GM21737 (cell line): ENCODE data around the gene CHRNA1.

Experiments
- ATAC-seq: cut with Tn5 transposase; IDR thresholded peaks from one replicate; pipeline ENCODE4 v1.9.1; 2021; ENCODE audit warnings: mild to moderate bottlenecking, moderate library complexity; ENCODE audit not compliant: unreplicated experiment

Gene CHRNA1

GRCh38 chr2:174764280-174765255 is at the start of gene CHRNA1:
TSS of gene CHRNA1 (minus strand) at chr2:174764472. CDS start at chr2:174764394, 78 bp downstream.
- no peak for ATAC-seq

- no peak for ATAC-seq
These were observed 47.8 kb upstream of the CHRNA1 start for GRCh38 chr2:174812037-174812436.

- ATAC-seq: no peak
These were observed 43.7 kb upstream of the CHRNA1 start for GRCh38 chr2:174807931-174808330.

GRCh38 chr2:174805803-174806202 is 41.5 kb upstream of the CHRNA1 start:
- ATAC-seq: no peak

GRCh38 chr2:174802459-174802858 is 38.2 kb upstream of the CHRNA1 start:
- ATAC-seq: no peak

GRCh38 chr2:174800436-174801205 is 36.3 kb upstream of the CHRNA1 start:
- no peak for ATAC-seq

- no peak for ATAC-seq
These were observed 34.5 kb upstream of the CHRNA1 start for GRCh38 chr2:174798801-174799200.

- ATAC-seq: no peak
These were observed 33.6 kb upstream of the CHRNA1 start for GRCh38 chr2:174797781-174798276.

GRCh38 chr2:174796319-174796771 is 32.1 kb upstream of the CHRNA1 start:
- ATAC-seq: no peak

GRCh38 chr2:174794851-174795374 is 30.6 kb upstream of the CHRNA1 start:
- ATAC-seq: no peak

GRCh38 chr2:174792309-174793025 is 28.2 kb upstream of the CHRNA1 start:
- no peak for ATAC-seq

- ATAC-seq: no peak
These were observed 27.5 kb upstream of the CHRNA1 start for GRCh38 chr2:174791746-174792280.

- no peak for ATAC-seq
These were observed 26.7 kb upstream of the CHRNA1 start for GRCh38 chr2:174791020-174791419.

GRCh38 chr2:174789001-174789400 is 24.7 kb upstream of the CHRNA1 start:
- no peak for ATAC-seq

GRCh38 chr2:174788291-174788929 is 24.1 kb upstream of the CHRNA1 start:
- no peak for ATAC-seq

GRCh38 chr2:174787487-174788205 is 23.4 kb upstream of the CHRNA1 start:
- no peak for ATAC-seq

GRCh38 chr2:174786066-174786725 is 21.9 kb upstream of the CHRNA1 start:
- no peak for ATAC-seq

GRCh38 chr2:174785481-174785880 is 21.2 kb upstream of the CHRNA1 start:
- no peak for ATAC-seq

- ATAC-seq: no peak
These were observed 20.6 kb upstream of the CHRNA1 start for GRCh38 chr2:174784909-174785308.
